K562 (cell line): ENCODE measurements around the gene SRPK2. TPM values are rescaled to one million over a fixed set of nuclear protein-coding genes. Genes with fewer than 3 reads are reported as not detected.

Experiments used
- ATAC-seq: fragments of 200-7000 bp; cut with Tn5 transposase; 3 replicates; pipeline ENCODE4 v1.9.1; 2020; ENCODE audit warnings: moderate library complexity
- BruUV-seq: library from RNA; stranded (reverse); fragments of 400-500 nt; replicated peaks from 2 replicates; lab custom pipeline; 2021; lab: Mats Ljungman, UMichigan
- CTCF ChIA-PET: fragments of 300-600 bp; formaldehyde crosslinking; extraction: SDS; loops from one replicate; lab custom pipeline; 2021; ENCODE audit warnings: low intra/inter-chr PET ratio; lab: Yijun Ruan, JAX
- POLR2A ChIA-PET: fragments of 300-600, 350-650 bp; sonication (Branson Sonifier 250); formaldehyde crosslinking; extraction: SDS; loops from one replicate; lab custom pipeline; 2021; ENCODE audit warnings: antibody characterized with exemption, inconsistent platforms; lab: Yijun Ruan, JAX
- DNase-seq, 4 experiments: peaks; one replicate each; pipeline versions ENCODE4 v3.0.0 to v3.0.0-alpha.2; 2011 to 2018; ENCODE audit warnings: low spot score in 3 of 4, mixed read lengths in 3 of 4; ENCODE audit errors: extremely low read depth in 1 of 4
- FAIRE-seq: peaks from 2 replicates; lab custom pipeline; 2011; peaks lifted over from hg19 to GRCh38; lab: Jason Lieb, UNC
- H2AFZ ChIP-seq: 2 replicates; pipeline ENCODE4 v1.6.0; 2011; ENCODE audit warnings: low read depth, low read length, control low read depth, inconsistent platforms
- H3K27ac ChIP-seq: fragments of 200-600 bp; 3 replicates; pipeline ENCODE4 v1.8.0; 2011; ENCODE audit warnings: low read depth, mild to moderate bottlenecking, control low read depth, inconsistent platforms, low read length, moderate library complexity, mixed read lengths; ENCODE audit errors: extremely low read depth
- H3K27me3 ChIP-seq, 2 experiments: fragments of 300-600 bp in 1 of 2; 2 replicates in 1 of 2; 3 replicates in 1 of 2; pipeline versions ENCODE4 v1.6.0 to v1.8.0; 2011; ENCODE audit warnings: inconsistent platforms in 2 of 2, low read length in 2 of 2, mild to moderate bottlenecking in 1 of 2, mixed read lengths in 1 of 2, moderate library complexity in 1 of 2; ENCODE audit not compliant: control insufficient read depth in 2 of 2, insufficient read depth in 2 of 2
- H3K36me3 ChIP-seq: fragments of 300-600 bp; 3 replicates; pipeline ENCODE4 v1.8.0; 2011; ENCODE audit warnings: mild to moderate bottlenecking, low read length, inconsistent platforms; ENCODE audit not compliant: control insufficient read depth, insufficient read depth
- H3K4me1 ChIP-seq, 2 experiments: fragments of 200-600 bp in 1 of 2; replicated peaks in 1 of 2; 2 replicates in 1 of 2; 3 replicates in 1 of 2; pipeline versions ENCODE4 v1.5.1 to v1.8.0; 2011; ENCODE audit warnings: inconsistent platforms in 2 of 2, low read length in 2 of 2, mild to moderate bottlenecking in 1 of 2, mixed read lengths in 1 of 2, moderate library complexity in 1 of 2; ENCODE audit not compliant: control insufficient read depth in 2 of 2, insufficient read depth in 2 of 2
- H3K4me2 ChIP-seq: 2 replicates; pipeline ENCODE4 v1.6.1; 2011; ENCODE audit warnings: low read length, control low read depth, inconsistent platforms, mixed read lengths; ENCODE audit not compliant: insufficient read depth
- H3K4me3 ChIP-seq: fragments of 200-600 bp; sonication (generic), shearing (Covaris generic); 2 replicates; pipeline ENCODE4 v1.5.1; 2016; ENCODE audit warnings: control low read depth, inconsistent platforms
- H3K79me2 ChIP-seq: fragments of 200-600 bp; 3 replicates; pipeline ENCODE4 v1.8.0; 2011; ENCODE audit warnings: low read length, inconsistent platforms; ENCODE audit not compliant: control insufficient read depth, insufficient read depth
- H3K9ac ChIP-seq, 2 experiments: 2 replicates each; pipeline versions ENCODE4 v1.6.0 to v1.6.1; 2011; ENCODE audit warnings: low read depth in 2 of 2, low read length in 2 of 2, control low read depth in 1 of 2, inconsistent platforms in 1 of 2, mild to moderate bottlenecking in 1 of 2, mixed read lengths in 1 of 2; ENCODE audit not compliant: insufficient read depth in 1 of 2
- H3K9me1 ChIP-seq: one replicate; pipeline ENCODE4 v1.6.0; 2011; ENCODE audit warnings: inconsistent platforms, mild to moderate bottlenecking, low read length, moderate library complexity; ENCODE audit not compliant: control insufficient read depth, insufficient read depth
- H3K9me3 ChIP-seq: replicated peaks from 2 replicates; pipeline ENCODE4 v1.5.1; 2011; ENCODE audit warnings: low read depth, low read length, inconsistent platforms; ENCODE audit not compliant: control insufficient read depth, insufficient read depth
- H4K20me1 ChIP-seq: replicated peaks from 2 replicates; pipeline ENCODE4 v1.6.1; 2011; ENCODE audit warnings: low read length, inconsistent platforms, mixed read lengths; ENCODE audit not compliant: control insufficient read depth, insufficient read depth
- MECOM ChIP-seq: fragments of 250-450 bp; sonication (Bioruptor Pico); IDR thresholded peaks from 2 replicates; pipeline ENCODE4 v1.8.0; 2022; ENCODE audit warnings: inconsistent platforms
- MEIS2 ChIP-seq: fragments of 450-650 bp; IDR thresholded peaks from 2 replicates; pipeline ENCODE4 v1.6.1; 2014; ENCODE audit warnings: mild to moderate bottlenecking; ENCODE audit not compliant: partially characterized antibody
- PBX2 ChIP-seq, 2 experiments: IDR thresholded peaks in 1 of 2; conservative IDR thresholded peaks in 1 of 2; 2 replicates each; pipeline ENCODE4 v1.6.1; 2016; ENCODE audit warnings: low read depth in 2 of 2, mild to moderate bottlenecking in 1 of 2, missing compliant biosample characterization in 1 of 2, missing genetic modification characterization in 1 of 2, moderate library complexity in 1 of 2
- RAD21 ChIP-seq, 2 experiments: fragments of 250-450 bp in 1 of 2; fragments of 450-650 bp in 1 of 2; sonication (Bioruptor Pico) in 1 of 2; formaldehyde crosslinking in 1 of 2; IDR thresholded peaks in 1 of 2; conservative IDR thresholded peaks in 1 of 2; 2 replicates each; pipeline versions ENCODE4 v1.4.0 to v1.8.0; 2020 to 2022; ENCODE audit warnings: mild to moderate bottlenecking in 2 of 2, moderate library complexity in 1 of 2
- ZFP30 ChIP-seq: fragments of 250-450 bp; sonication (Bioruptor Pico); IDR thresholded peaks from 2 replicates; pipeline ENCODE4 v1.8.0; 2022; ENCODE audit warnings: moderate library complexity, mild to moderate bottlenecking, inconsistent platforms, borderline replicate concordance
- in situ Hi-C: fragments of 300-500 bp; cut with MboI; formaldehyde crosslinking; loops from 4 replicates; pipeline ENCODE4 v1.15.0; 2018; ENCODE audit warnings: inconsistent platforms, mixed read lengths
- intact Hi-C: fragments of 100-400 bp; cut with micrococcal nuclease; formaldehyde crosslinking; loops from 2 replicates; pipeline ENCODE4 v1.14.2; 2022
- polyA plus RNA-seq, 8 experiments: library from polyadenylated mRNA; depleted of rRNA in 4 of 8; stranded (reverse) in 5 of 8; unstranded in 3 of 8; fragments of >200 nt; fragmentation: Nextera tagmentation in 2 of 8; fragmentation: Illumina TruSeq in 1 of 8; extraction: Ambion mirVana in 2 of 8; extraction: Trizol in 1 of 8; gene quantifications; 2 replicates each; pipeline versions ENCODE4 v1.2.1 to v1.2.3, GENCODE V29; 2011 to 2014; ENCODE audit warnings: inconsistent platforms in 1 of 8, missing spikeins in 1 of 8
- total RNA-seq, 7 experiments: library from RNA; depleted of rRNA in 6 of 7; stranded (reverse); fragments of >200 nt in 6 of 7; fragmentation: Illumina TruSeq in 2 of 7; extraction: Trizol in 2 of 7; gene quantifications; 2 replicates each; pipeline versions ENCODE4 v1.2.1 to v1.2.3, GENCODE V29; 2011 to 2021; ENCODE audit warnings: low replicate concordance in 1 of 7

SRPK2 gene
- total and polyA plus RNA-seq, 9 of the 15 experiments (the other 6 are each of a cell fraction or from before 2014, with no cell fraction given): 21.5 to 44.7 (median 33.3) TPM

GRCh38 chr7:105246679-105247078 is 142.0 kb downstream of the SRPK2 start:
- CTCF ChIA-PET: no interaction called here
- Histone ChIP-seq H3K27ac (no peak overlapping the region), H3K27me3 (no peaks in the 10 kb centered on the region), H3K9me3 (no peaks in the 10 kb centered on the region), H3K4me1 (peaks cover 12 to 21% of the 10 kb centered on the region in 2 experiments; a peak in 4 of 5 replicates), H3K9ac (no peak overlapping the region), H4K20me1 (no peaks in the 10 kb centered on the region)
- POLR2A ChIA-PET: interaction anchor here (1.4 kb wide), 1 partner anchor 10 kb away, joined by 4 read pairs; no protein-coding TSS in a partner anchor
- peak; percentile 38 for TF ChIP-seq MEIS2
- TF ChIP-seq ZFP30 (CRISPR knock-in tag): no peak
- no peak for TF ChIP-seq RAD21 (CRISPR knock-in tag; conservative IDR thresholded peaks at IDR 0.05 in 1 of 2, IDR thresholded peaks at IDR 0.05 in 1 of 2)
- TF ChIP-seq MECOM (CRISPR knock-in tag): 0 out of 2 replicates have a peak, but pooled peaks have one; percentile 9
- TF ChIP-seq PBX2 (CRISPR knock-in tag; IDR thresholded peaks at IDR 0.05; ENCODE audit: low read depth): no peak
- peak; percentile 68 for TF ChIP-seq PBX2 (tag; conservative IDR thresholded peaks at IDR 0.05; ENCODE audit: low read depth)
- TF ChIP-seq, all 486 proteins: peak for 3
- no peak for FAIRE-seq
- Histone ChIP-seq H3K4me3 (no peak overlapping the region), H3K79me2 (peaks cover 5% of the 10 kb centered on the region; the same call in 1 of the 3 replicates), H2AFZ (no peak overlapping the region), H3K4me2 (no peak overlapping the region), H3K9me1 (no peaks in the 10 kb centered on the region), H3K36me3 (no peaks in the 10 kb centered on the region)
- intact Hi-C loops: loop anchor here (10.0 kb wide), 1 partner anchor 62 kb away; no protein-coding TSS in a partner anchor
- peak; percentile 33; the same call in 1 of the 3 replicates for ATAC-seq
- no TSS peak for BruUV-seq
- in situ Hi-C loops: no loop called here
- DNase-seq: no peak
